ENCODE results near the gene MYOZ1.
"Not testable (repeated sequence)": the region's sequence is repeated elsewhere in the genome, so short reads cannot be mapped to it uniquely, and the experiment has no call there.

The MYOZ1 gene

DNA sequence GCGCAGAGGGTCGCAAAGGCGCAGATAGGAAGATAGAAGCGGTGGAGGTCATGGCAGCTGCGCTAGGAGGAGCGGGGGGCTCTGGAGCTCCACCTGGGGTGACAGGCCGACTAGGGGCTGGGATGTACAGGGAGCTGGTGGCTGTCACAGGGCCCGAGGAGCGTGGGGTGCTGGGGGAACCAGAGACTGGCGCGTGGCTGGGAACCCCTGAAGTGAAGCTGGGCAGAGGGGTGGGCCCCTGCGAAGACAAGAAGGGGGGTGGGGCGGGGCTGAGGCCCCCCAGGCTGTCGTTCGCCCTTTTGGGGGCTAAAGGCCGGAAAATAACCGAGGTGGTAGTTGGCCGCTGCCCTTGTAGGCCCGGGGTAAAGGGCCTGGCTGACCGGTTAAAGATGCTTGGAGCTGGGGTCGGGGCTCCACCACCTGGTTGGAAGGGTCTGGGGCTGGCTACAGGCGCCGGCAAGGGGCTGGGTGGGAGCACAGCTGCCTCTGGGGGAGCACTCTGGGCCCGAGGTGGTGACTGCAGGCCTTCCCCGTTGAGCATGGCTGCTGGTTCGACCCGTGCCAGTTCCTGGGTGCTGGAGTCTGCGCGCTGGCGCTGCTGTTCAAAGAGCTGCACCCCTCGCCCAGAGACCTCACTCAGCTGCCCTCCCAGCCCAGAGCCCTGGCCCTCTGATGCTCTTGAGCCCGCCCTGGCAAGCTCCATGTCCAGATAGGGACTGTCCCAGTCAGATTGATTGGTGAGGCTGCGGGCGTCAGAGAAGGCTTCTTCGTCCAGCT is 6.8 kb upstream of the MYOZ1 start:
- no peak for DNase-seq (ENCODE audit: low read depth in 2 of 2, low spot score in 1 of 2)

DNA sequence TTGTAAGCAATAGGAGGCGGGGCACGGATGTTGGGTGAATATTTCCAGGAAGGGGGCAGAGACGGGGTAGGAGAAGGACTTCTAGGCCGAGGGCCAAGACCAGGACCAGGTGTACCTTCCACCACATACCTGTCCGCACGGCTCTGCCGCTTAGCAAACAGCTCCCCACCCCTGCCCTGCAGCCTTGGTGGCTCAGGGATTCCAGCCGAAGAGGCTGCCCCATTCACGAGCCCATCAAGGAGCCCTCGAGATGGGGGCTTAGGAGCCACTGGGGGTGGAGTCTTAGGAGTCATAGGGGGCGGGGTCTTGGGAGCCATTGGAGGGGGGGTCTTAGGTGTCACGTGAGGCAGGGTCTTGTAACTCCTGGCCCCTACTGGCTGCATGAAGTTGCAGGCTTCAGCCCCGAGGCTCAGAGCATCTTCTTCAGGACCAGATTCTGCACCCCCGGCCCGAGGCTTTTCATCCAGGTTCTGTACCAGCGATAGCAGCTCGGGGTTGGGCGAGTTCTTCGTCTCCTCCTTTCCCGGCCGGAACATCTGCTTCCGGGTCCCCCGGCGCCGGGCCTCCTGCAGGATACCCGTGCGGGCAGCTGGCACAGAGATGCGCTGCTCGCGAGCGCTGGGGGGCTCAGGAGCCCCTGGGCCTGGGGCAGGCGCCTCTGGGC is 6.1 kb upstream of the MYOZ1 start:
- DNase-seq (ENCODE audit: low read depth in 2 of 2, low spot score in 1 of 2), result no peak

DNA sequence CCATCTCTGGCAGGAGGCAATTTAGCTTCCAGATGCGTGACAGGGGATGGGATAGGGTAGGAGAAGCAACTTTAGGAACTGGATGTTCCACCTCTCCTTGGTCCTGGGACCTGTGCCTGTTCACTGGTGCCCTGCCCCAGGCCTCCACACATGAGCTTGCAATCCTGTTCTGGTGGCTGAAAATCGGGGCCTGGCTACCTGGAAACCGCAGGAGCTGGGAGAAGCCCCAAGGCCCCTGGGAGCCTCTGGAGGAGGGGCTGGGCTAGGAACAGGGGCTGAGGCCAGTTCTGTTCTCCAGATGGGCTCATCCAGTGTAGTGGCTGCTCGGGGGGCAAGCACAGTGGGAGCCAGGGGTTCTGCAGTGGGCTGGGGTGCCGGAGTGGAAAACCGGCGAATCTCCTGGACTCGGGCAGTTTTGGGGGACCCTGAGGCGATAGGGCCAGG is 5.3 kb upstream of the MYOZ1 start:
- DNase-seq (ENCODE audit: low read depth in 2 of 2, low spot score in 1 of 2), result no peak

DNA sequence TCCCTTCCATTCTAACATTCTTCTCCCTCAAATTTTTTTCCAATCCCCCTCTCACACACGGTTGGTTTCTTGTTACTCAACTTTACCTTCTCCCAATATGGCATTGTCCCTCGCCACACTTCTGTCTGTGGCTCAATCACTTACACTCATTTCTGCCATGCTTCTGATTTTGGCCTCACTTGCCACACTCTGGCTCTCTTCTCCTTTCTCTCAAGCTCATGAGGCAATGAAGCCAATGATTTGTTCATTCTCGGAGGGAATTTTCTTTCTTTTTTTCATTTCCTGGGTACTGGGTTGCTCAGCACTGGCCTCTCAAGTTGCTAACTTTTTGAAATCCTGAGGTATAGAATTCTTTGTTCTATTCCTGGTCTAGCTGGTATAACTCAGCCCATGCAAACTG is 4.0 kb upstream of the MYOZ1 start:
- no peak for DNase-seq (ENCODE audit: low read depth in 2 of 2, low spot score in 1 of 2)

DNA sequence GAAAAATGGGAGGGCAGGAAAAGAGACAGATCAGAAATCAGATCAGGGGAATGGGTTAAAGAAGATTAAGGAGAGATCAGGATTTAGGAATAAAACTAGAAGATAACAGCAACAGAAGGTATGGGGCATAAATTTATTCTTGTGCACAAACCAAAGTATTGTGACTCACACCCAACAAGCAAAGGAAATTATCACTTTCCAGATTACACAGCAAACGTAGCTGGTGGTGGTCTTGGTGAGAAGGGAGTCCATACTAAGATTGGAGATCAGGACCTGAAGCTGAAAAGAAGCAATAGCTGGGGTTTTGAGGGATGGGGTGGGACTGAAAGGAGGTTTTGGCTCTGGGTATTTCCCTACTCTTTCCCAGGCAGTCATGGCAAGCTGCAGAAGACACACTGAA is 3.5 kb upstream of the MYOZ1 start:
- no peak for DNase-seq (ENCODE audit: low read depth in 2 of 2, low spot score in 1 of 2)

DNA sequence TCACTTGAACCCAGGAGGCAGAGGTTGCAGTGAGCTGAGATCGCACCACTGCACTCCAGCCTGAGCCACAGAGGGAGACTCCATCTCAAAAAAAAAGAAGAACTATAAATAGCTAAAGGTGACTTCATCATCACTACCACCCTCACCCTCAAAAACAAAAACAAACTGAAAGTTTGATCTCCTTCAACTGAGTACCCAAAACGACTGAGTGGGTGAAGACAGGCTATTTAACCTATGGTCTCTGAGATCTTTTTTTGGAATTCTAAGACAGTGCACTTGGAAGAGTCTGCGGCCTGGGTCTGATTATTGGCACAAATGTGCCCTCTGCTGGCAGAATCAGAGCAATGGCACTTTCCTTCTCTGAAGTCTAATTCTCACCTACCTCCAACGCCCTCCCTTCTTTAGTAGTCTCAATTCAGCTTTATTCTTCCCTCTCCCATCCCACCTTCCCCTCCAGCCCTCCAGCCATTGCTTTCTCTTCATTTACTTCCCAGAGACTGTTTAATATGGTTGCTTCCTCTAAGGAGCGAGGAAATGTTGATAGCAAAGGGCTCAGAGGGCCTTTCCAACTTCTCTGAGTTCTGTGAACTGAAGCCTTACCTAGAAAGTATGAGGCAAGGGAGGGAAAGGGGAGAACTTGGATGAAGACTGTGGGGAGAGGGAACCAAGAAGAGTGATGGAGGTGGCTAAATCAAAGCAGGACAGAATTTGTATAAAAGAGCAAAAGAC is 2.9 kb upstream of the MYOZ1 start:
- DNase-seq (ENCODE audit: low read depth in 2 of 2, low spot score in 1 of 2), result no peak

DNA sequence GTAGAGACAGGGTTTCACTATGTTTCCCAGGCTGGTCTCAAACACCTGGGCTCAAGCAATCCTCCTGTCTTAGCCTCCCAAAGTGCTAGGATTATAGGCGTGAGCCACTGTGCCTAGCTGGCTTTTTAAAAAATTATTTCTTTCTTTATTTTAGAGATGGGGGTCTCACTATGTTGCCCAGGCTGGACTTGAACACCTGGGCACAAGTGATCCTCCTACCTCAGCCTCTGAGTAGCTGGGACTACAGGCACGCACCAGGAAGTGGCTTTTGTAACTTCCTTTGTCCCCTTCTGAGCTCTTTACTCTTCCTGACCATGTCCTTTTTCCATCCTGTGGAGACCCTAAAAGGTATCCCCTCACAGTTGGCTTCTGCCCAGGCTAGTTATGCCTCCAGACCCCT is 2.1 kb upstream of the MYOZ1 start:
- no peak for DNase-seq (ENCODE audit: low read depth in 2 of 2, low spot score in 1 of 2)

GRCh38 chr10:73639286-73639685 is 2.0 kb downstream of the MYOZ1 start:
- no peak for DNase-seq (ENCODE audit: low read depth in 2 of 2, low spot score in 1 of 2)

DNA sequence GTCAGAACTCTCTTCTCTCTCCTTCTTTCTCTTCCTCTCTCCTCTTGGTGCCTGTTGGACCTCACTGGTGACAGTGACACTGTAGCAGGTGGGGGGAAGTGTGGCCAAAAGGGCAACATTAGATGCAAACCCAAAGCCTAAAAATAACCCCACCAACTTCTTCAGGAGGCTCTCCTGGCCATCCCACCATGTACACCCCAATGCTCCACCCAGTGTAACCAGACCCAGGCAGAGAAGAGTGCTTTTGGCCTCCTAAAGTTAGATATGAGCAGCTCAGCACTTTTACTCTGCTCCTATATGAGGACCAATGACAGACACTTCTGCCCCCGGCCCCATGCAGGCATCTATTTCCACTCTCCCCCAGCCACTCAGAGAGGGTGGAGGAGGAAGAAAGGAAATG is 5.5 kb downstream of the MYOZ1 start:
- DNase-seq (ENCODE audit: low read depth in 2 of 2, low spot score in 1 of 2), result no peak

GRCh38 chr10:73634421-73634820 is 6.9 kb downstream of the MYOZ1 start:
- no peak for DNase-seq (ENCODE audit: low read depth in 2 of 2, low spot score in 1 of 2)

GRCh38 chr10:73629165-73629564 is 12.1 kb downstream of the MYOZ1 start:
- no peak for DNase-seq (ENCODE audit: low read depth in 2 of 2, low spot score in 1 of 2)

DNA sequence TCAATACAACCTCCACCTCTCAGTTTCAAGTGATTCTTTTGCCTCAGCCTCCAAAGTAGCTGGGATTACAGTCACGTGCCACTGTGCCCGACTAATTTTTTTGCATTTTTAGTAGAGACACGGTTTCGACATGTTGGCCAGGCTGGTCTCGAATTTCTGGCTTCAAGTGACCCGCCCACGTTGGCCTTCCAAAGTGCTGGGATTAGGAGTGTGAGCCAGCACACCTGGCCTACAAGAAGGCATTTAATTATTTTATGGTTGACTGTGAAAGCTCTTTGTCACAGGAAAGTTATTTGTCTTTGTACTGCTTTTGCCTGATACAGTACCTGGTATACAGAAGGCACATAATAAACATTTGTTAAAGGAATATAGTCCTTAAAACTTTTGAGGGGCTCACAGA is 12.9 kb downstream of the MYOZ1 start:
- DNase-seq (ENCODE audit: low read depth in 2 of 2, low spot score in 1 of 2), result no peak

GRCh38 chr10:73627300-73627699 is 14.0 kb downstream of the MYOZ1 start:
- no peak for DNase-seq (ENCODE audit: low read depth in 2 of 2, low spot score in 1 of 2)

- peak; percentile 77 to 86 for DNase-seq (ENCODE audit: low read depth in 2 of 2, low spot score in 1 of 2)
Measured at GRCh38 chr10:73625884-73626752, 15.2 kb downstream of the MYOZ1 start.

- DNase-seq (ENCODE audit: low read depth in 2 of 2, low spot score in 1 of 2), result no peak
Measured at GRCh38 chr10:73625004-73625883, 16.0 kb downstream of the MYOZ1 start.

- DNase-seq (ENCODE audit: low read depth in 2 of 2, low spot score in 1 of 2), result no peak
Measured at GRCh38 chr10:73623056-73623455, 18.2 kb downstream of the MYOZ1 start.

GRCh38 chr10:73620974-73621373 is 20.3 kb downstream of the MYOZ1 start:
- not testable (repeated sequence) for DNase-seq (ENCODE audit: low read depth in 2 of 2, low spot score in 1 of 2)

- DNase-seq (ENCODE audit: low read depth in 2 of 2, low spot score in 1 of 2), result not testable (repeated sequence)
Measured at GRCh38 chr10:73617143-73617542, 24.1 kb downstream of the MYOZ1 start.

DNA sequence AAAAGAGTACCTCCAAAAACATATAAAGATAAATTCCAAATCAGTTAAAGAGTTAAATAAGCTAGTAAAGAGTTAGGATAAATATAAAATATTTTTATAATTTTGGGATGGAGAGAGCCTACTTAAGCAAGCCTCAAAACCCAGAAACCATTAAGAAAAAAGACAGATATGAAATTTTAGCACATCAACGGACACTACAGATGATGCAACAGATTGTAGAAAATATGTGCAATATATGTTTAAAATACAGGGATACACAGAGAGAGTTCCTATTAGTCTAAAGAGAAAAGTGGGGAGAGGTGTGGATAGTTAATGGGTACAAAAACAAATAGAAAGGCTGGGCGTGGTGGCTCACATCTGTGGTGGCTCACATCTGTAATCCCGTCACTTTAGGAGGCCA is 26.6 kb downstream of the MYOZ1 start:
- DNase-seq (ENCODE audit: low read depth in 2 of 2, low spot score in 1 of 2), result no peak

DNA sequence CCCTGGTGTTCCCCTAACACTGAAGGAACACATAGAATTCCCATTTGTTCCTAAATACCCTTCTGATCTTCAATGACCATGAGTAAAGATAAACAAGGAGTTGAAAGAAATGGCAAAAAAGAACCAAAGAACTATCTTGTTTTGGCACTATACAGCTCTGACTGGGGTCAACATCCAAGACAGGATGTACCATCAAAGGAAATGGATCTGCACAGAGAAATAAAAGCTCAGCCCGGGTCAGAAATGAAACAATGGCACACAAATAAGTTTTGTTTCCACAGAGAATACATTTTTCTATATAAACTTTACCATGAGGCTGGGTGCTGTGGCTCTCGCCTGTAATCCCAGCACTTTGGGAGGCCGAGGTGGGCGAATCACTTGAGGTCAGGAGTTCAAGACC is 32.2 kb downstream of the MYOZ1 start:
- no peak for DNase-seq (ENCODE audit: low read depth in 2 of 2, low spot score in 1 of 2)

Measured in stimulated activated CD8-positive, alpha-beta memory T cell treated with anti-CD3 and anti-CD28 coated beads, Interleukin-4, amount 100 ng/mL, for 4 hours (primary cell).